Astrocyte (in vitro differentiated cells and primary cell): ENCODE results near the gene ANP32A. TPM values are rescaled to one million over a fixed set of nuclear protein-coding genes. Genes with fewer than 3 reads are reported as not detected.

Experiments
- DNase-seq: peaks from one replicate; pipeline ENCODE4 v3.0.0-alpha.2; 2010; ENCODE audit warnings: low read depth
- FAIRE-seq: peaks from 2 replicates; lab custom pipeline; 2011; peaks lifted over from hg19 to GRCh38; lab: Jason Lieb, UNC
- H2AFZ ChIP-seq: 2 replicates; pipeline ENCODE4 v1.6.0; 2012; ENCODE audit warnings: low read depth, low read length, inconsistent platforms
- H3K27ac ChIP-seq: 2 replicates; pipeline ENCODE4 v1.5.1; 2011; ENCODE audit warnings: low read depth, low read length, inconsistent platforms
- H3K27me3 ChIP-seq: 2 replicates; pipeline ENCODE4 v1.6.0; 2011; ENCODE audit warnings: low read length, inconsistent platforms; ENCODE audit not compliant: insufficient read depth
- H3K36me3 ChIP-seq: 2 replicates; pipeline ENCODE4 v1.5.1; 2011; ENCODE audit warnings: low read length, inconsistent platforms; ENCODE audit not compliant: insufficient read depth
- H3K4me1 ChIP-seq: 2 replicates; pipeline ENCODE4 v1.5.1; 2011; ENCODE audit warnings: low read length, inconsistent platforms; ENCODE audit not compliant: insufficient read depth
- H3K4me2 ChIP-seq: 2 replicates; pipeline ENCODE4 v1.6.0; 2012; ENCODE audit warnings: low read length, inconsistent platforms
- H3K4me3 ChIP-seq: 2 replicates; pipeline ENCODE4 v1.5.1; 2011; ENCODE audit warnings: low read depth, mild to moderate bottlenecking, low read length, inconsistent platforms; ENCODE audit not compliant: insufficient read depth
- H3K79me2 ChIP-seq: 2 replicates; pipeline ENCODE4 v1.6.0; 2012; ENCODE audit warnings: mild to moderate bottlenecking, low read length, inconsistent platforms; ENCODE audit not compliant: insufficient read depth
- H3K9ac ChIP-seq: 2 replicates; pipeline ENCODE4 v1.6.0; 2012; ENCODE audit warnings: mild to moderate bottlenecking, low read length, inconsistent platforms
- H3K9me3 ChIP-seq: 2 replicates; pipeline ENCODE4 v1.5.1; 2012; ENCODE audit warnings: low read depth, mild to moderate bottlenecking, low read length, inconsistent platforms; ENCODE audit not compliant: insufficient read depth
- H4K20me1 ChIP-seq: 2 replicates; pipeline ENCODE4 v1.6.0; 2012; ENCODE audit warnings: low read length, inconsistent platforms; ENCODE audit not compliant: insufficient read depth
- H3K27ac Mint-ChIP-seq: one replicate; pipeline ENCODE4 v1.8.0; 2021; ENCODE audit warnings: mild to moderate bottlenecking, mixed read lengths; ENCODE audit not compliant: unreplicated experiment
- H3K27me3 Mint-ChIP-seq: one replicate; pipeline ENCODE4 v1.8.0; 2021; ENCODE audit warnings: low read depth, mixed read lengths; ENCODE audit not compliant: unreplicated experiment
- H3K36me3 Mint-ChIP-seq: one replicate; pipeline ENCODE4 v1.8.0; 2021; ENCODE audit warnings: low read depth, mixed read lengths; ENCODE audit not compliant: unreplicated experiment
- H3K4me1 Mint-ChIP-seq: one replicate; pipeline ENCODE4 v1.8.0; 2021; ENCODE audit warnings: low read depth, mixed read lengths; ENCODE audit not compliant: unreplicated experiment
- H3K4me3 Mint-ChIP-seq: one replicate; pipeline ENCODE4 v1.8.0; 2021; ENCODE audit warnings: mild to moderate bottlenecking, moderate library complexity, mixed read lengths; ENCODE audit not compliant: unreplicated experiment
- H3K9me3 Mint-ChIP-seq: one replicate; pipeline ENCODE4 v1.8.0; 2021; ENCODE audit warnings: mild to moderate bottlenecking, mixed read lengths; ENCODE audit not compliant: unreplicated experiment
- EZH2 ChIP-seq: IDR thresholded peaks from 2 replicates; pipeline ENCODE4 v1.6.1; 2012; ENCODE audit warnings: mild to moderate bottlenecking, low read length, inconsistent platforms; ENCODE audit not compliant: insufficient read depth
- total RNA-seq: library from RNA; stranded (reverse); gene quantifications from 2 replicates; pipeline ENCODE4 v1.2.1, GENCODE V29; 2021
- TF ChIP-seq, protein P1 (sequence below): IDR thresholded peaks from 2 replicates; pipeline ENCODE4 v1.5.1; 2011; ENCODE audit warnings: low read depth, mild to moderate bottlenecking, inconsistent platforms, low read length, moderate library complexity; ENCODE audit not compliant: insufficient read depth

Gene ANP32A
- total RNA-seq, 1 donor from 2014 or later, result 138 TPM

DNA sequence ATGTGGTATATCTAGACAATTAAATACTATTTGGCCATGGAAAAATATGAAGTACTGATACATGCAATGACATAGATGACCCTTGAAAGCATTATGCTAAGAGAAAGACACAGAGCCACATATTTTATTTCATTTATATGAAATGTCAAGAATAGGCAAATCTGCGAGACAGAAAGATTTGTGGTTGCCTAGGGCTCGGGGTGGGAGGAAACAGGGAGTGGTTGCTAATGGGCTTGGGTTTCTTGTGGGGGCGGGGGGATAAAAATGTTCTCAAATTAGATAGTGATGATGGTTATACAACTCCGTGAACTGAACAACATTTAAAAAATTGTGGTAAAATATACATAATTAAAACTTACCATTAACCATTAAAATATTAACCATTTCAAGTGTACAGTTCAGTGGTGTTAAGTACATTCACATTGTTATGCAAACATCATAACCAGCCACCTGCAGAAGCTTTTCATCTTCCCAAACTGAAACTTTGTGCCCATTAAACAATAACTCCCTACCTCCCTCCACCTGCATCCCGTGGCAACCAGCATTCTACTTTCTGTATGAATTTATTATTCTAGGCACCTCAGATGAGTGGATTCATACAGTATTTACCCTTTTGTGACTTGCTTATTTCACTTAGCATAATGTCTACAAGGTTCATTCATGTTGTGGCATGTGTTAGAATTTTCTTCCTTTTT is 24.3 kb upstream of the ANP32A start:
- peaks cover 33% of the 10 kb centered on the region for H3K27me3 Mint-ChIP-seq
- no peaks in the 10 kb centered on the region for H3K4me1 Mint-ChIP-seq
- H3K4me3 Mint-ChIP-seq, result no peak overlapping the region
- Histone ChIP-seq H2AFZ (no peak overlapping the region), H3K9ac (no peak overlapping the region), H3K79me2 (no peaks in the 10 kb centered on the region), H4K20me1 (no peaks in the 10 kb centered on the region), H3K4me2 (no peak overlapping the region), H3K36me3 (no peaks in the 10 kb centered on the region), H3K27me3 (peaks cover 64% of the 10 kb centered on the region), H3K9me3 (no peaks in the 10 kb centered on the region), H3K27ac (no peak overlapping the region), H3K4me3 (no peak overlapping the region), H3K4me1 (no peaks in the 10 kb centered on the region)
- H3K36me3 Mint-ChIP-seq, result no peaks in the 10 kb centered on the region
- TF ChIP-seq, protein P1, sequence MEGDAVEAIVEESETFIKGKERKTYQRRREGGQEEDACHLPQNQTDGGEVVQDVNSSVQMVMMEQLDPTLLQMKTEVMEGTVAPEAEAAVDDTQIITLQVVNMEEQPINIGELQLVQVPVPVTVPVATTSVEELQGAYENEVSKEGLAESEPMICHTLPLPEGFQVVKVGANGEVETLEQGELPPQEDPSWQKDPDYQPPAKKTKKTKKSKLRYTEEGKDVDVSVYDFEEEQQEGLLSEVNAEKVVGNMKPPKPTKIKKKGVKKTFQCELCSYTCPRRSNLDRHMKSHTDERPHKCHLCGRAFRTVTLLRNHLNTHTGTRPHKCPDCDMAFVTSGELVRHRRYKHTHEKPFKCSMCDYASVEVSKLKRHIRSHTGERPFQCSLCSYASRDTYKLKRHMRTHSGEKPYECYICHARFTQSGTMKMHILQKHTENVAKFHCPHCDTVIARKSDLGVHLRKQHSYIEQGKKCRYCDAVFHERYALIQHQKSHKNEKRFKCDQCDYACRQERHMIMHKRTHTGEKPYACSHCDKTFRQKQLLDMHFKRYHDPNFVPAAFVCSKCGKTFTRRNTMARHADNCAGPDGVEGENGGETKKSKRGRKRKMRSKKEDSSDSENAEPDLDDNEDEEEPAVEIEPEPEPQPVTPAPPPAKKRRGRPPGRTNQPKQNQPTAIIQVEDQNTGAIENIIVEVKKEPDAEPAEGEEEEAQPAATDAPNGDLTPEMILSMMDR, result no peak
- no peak for TF ChIP-seq EZH2
- FAIRE-seq (no peak), DNase-seq (no peak)
- no peaks in the 10 kb centered on the region for H3K9me3 Mint-ChIP-seq
- H3K27ac Mint-ChIP-seq, result no peak overlapping the region

DNA sequence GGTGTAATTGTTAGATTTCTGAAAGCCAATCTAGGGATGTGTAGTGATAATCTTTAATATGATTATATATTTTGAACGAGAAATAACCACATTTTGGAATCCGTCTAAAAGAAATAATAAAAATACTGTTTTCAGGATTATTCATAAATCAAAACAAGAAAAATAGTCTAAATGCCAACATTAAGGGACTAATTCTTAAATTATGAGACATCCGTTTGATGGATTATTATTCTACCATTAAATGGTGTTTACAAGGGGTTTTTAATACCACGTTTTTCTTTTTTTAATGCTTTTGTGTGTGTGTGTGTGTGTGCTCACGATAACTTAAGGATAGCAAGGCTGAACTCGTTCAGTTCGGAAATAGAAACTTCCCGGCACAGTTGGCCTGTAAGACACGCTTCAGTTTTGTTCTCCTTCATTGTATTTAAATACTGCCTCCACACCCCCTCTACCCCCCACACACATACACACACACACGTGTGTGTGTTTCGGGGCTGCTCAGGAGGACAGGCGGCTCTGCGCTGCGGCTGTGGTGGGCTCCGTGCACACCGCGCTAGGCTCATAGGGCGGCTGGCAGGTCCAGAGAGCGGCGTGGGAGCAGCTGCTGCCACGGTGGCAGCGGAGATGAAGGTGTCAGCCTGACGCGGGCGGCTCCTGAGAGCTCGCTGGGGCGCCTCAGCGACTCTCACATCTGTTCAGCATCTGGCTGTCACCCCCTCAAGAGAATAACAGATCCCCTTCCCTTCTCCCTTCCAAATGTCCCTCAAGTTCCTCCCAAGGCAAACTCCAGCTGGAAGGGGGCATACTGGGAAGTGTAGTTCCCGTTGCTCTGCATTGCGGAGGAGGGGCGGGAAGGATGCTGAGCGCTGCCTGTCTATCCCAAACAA is 23.0 kb upstream of the ANP32A start:
- H3K36me3 Mint-ChIP-seq, result no peaks in the 10 kb centered on the region

More for the DNA sequence above, 23.0 kb upstream of the ANP32A start:
- H3K4me1 ChIP-seq, result no peaks in the 10 kb centered on the region
- TF ChIP-seq, protein P1, result no peak
- TF ChIP-seq EZH2, result peak; percentile 71
- no peak for FAIRE-seq
- H3K79me2 ChIP-seq, result no peaks in the 10 kb centered on the region
- peak overlapping the region; percentile 54 for H3K4me3 ChIP-seq
- H4K20me1 ChIP-seq, result no peaks in the 10 kb centered on the region
- H3K4me3 Mint-ChIP-seq, result peak overlapping the region; percentile 80
- H3K27me3 Mint-ChIP-seq, result peaks cover 33% of the 10 kb centered on the region
- H3K9ac ChIP-seq, result peak overlapping the region; percentile 26
- peak overlapping the region; percentile 85 for H3K4me2 ChIP-seq
- DNase-seq, result peak; percentile 6
- no peaks in the 10 kb centered on the region for H3K9me3 ChIP-seq
- no peak overlapping the region for H3K27ac ChIP-seq
- H3K4me1 Mint-ChIP-seq, result no peaks in the 10 kb centered on the region
- peak overlapping the region; percentile 81 for H2AFZ ChIP-seq
- H3K27ac Mint-ChIP-seq, result peak overlapping the region; percentile 34
- peaks cover 54% of the 10 kb centered on the region for H3K27me3 ChIP-seq
- no peaks in the 10 kb centered on the region for H3K36me3 ChIP-seq
- peaks cover 5% of the 10 kb centered on the region for H3K9me3 Mint-ChIP-seq
